GM12865 (cell line): Measurements from ENCODE around the gene MYLK2.

ENCODE experiments used
- DNase-seq: peaks from one replicate; pipeline ENCODE4 v3.0.0; 2010; ENCODE audit warnings: low read depth
- H3K4me3 ChIP-seq: 2 replicates; pipeline ENCODE4 v1.5.1; 2011; ENCODE audit warnings: mild to moderate bottlenecking, low read depth, low read length, control low read depth
- CTCF ChIP-seq: IDR thresholded peaks from 2 replicates; pipeline ENCODE4 v1.5.1; 2011; ENCODE audit warnings: low read length, control low read depth, low read depth, inconsistent platforms; ENCODE audit not compliant: insufficient read depth; ENCODE audit errors: missing control alignments

Gene MYLK2

GRCh38 chr20:31833931-31834521, 14.9 kb downstream of the MYLK2 start:
- DNase-seq, result no peak
- H3K4me3 ChIP-seq, result no peak overlapping the region
- no peak for TF ChIP-seq CTCF

- H3K4me3 ChIP-seq, result no peak overlapping the region
- no peak for DNase-seq
- TF ChIP-seq CTCF, result no peak
Observed at GRCh38 chr20:31835554-31835953, 16.4 kb downstream of the MYLK2 start.

GRCh38 chr20:31835977-31836852, 17.1 kb downstream of the MYLK2 start:
- H3K4me3 ChIP-seq, result no peak overlapping the region
- peak; percentile 76 for DNase-seq
- TF ChIP-seq CTCF, result no peak

GRCh38 chr20:31836853-31837608, 17.9 kb downstream of the MYLK2 start:
- DNase-seq, result no peak
- H3K4me3 ChIP-seq, result no peak overlapping the region
- no peak for TF ChIP-seq CTCF

GRCh38 chr20:31837896-31838397, 18.8 kb downstream of the MYLK2 start:
- no peak overlapping the region for H3K4me3 ChIP-seq
- DNase-seq, result no peak
- no peak for TF ChIP-seq CTCF

GRCh38 chr20:31838646-31839292, 19.6 kb downstream of the MYLK2 start:
- H3K4me3 ChIP-seq, result no peak overlapping the region
- no peak for DNase-seq
- no peak for TF ChIP-seq CTCF
